Left lobe of liver (tissue), 2 donors: ENCODE data around the gene GLIS2. TPM values are rescaled to one million over a fixed set of nuclear protein-coding genes. Genes with fewer than 3 reads are reported as not detected.

Source experiments
- ATAC-seq: fragments of 200-7000 bp; cut with Tn5 transposase; one replicate; pipeline ENCODE4 v1.9.1; 2020; ENCODE audit warnings: mild to moderate bottlenecking, moderate library complexity
- DNase-seq: peaks from one replicate; pipeline ENCODE4 v3.0.0-alpha.2; 2020; ENCODE audit warnings: low spot score
- total RNA-seq: library from RNA; stranded (reverse); gene quantifications from one replicate; pipeline ENCODE4 v1.2.1, GENCODE V29; 2021
- donor health status: DM: no; HTN: no; CAD: no; lungs with moderate emphysema.
- donor health status: DM: no; HTN: yes; CAD: no.

Gene GLIS2
- total RNA-seq, 1 donor from 2014 or later = 1.6 TPM

GRCh38 chr16:4295581-4295980, 20.3 kb upstream of the GLIS2 start:
- no peak for ATAC-seq
- DNase-seq = no peak

DNA sequence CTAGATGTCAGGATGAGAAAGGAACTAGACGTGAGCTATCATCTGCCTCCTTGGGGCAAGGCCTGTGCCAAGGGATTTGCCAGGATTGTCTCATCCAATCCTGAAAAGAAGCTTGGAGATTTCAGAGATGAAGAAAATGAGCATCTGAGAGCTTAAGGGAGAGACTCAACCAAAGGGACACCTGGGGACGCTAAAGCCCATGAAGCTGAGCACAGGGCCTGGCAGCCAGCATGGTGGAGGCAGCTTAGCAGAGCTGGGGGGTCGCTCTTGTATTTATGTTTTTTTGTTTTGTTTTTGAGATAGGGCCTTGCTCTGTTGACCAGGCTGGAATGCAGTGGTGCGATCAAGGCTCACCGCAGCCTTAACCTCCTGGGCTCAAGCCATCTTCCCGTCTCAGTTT, 18.4 kb upstream of the GLIS2 start:
- ATAC-seq (no peak), DNase-seq (no peak)

GRCh38 chr16:4298761-4299522, 16.9 kb upstream of the GLIS2 start:
- ATAC-seq = peak; percentile 44
- DNase-seq = no peak

DNA sequence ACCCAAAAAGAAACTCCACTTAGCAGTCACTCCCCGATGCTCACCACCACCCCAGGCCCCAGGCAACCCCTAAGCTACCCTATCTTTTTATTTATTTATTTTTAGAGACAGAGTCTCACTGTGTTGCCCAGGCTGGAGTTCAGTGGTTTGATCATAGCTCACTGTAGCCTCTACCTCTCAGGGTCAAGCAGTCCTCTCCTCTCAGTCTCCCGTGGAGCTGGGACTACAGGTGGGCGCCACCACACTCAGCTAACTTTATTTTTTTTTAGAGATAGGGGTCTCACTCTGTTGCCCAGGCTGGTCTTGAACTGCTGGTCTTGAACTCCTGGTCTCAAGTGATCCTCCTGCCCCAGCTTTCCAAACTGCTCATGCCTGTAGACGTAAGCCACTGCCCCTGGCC, 14.7 kb upstream of the GLIS2 start:
- DNase-seq (no peak), ATAC-seq (no peak)

DNA sequence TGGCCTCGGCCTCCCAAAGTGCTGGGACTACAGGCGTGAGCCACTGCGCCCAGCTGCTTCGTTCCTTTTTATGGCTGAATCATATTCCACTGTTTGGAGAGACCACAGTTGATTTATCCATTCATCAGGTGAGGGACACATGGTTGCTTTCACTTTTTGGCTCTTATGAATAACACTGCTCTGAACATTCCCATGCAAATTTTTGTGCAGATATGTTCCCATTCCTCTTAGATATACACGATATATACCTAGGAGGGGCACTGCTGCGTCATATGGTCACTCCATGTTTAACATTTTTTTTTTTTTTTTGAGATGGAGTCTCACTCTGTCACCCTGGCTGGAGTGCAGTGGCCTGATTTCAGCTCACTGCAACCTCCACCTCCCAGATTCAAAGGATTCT, 13.9 kb upstream of the GLIS2 start:
- no peak for DNase-seq

DNA sequence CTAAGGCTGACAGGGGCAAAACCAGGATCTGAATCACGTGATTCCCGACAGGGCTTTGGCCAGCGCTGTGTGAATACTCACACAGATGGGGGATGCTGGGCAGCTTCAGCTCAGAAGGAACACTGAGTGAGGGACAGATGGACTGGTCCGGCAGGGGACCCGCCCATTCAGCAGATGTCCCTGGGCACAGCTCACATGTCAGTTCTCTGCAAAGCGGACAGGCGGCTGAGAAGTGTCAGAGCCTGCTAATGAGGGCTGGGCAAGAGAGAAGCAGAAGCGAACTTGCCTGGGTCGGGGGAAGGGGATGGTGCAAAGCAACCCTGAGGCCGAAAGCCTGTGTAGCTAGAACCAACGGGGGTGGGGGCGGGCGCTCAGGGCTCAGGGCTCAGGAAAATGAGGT, 11.9 kb upstream of the GLIS2 start:
- DNase-seq = no peak

More for the DNA sequence above, 13.9 kb upstream of the GLIS2 start:
- no peak for ATAC-seq

DNA sequence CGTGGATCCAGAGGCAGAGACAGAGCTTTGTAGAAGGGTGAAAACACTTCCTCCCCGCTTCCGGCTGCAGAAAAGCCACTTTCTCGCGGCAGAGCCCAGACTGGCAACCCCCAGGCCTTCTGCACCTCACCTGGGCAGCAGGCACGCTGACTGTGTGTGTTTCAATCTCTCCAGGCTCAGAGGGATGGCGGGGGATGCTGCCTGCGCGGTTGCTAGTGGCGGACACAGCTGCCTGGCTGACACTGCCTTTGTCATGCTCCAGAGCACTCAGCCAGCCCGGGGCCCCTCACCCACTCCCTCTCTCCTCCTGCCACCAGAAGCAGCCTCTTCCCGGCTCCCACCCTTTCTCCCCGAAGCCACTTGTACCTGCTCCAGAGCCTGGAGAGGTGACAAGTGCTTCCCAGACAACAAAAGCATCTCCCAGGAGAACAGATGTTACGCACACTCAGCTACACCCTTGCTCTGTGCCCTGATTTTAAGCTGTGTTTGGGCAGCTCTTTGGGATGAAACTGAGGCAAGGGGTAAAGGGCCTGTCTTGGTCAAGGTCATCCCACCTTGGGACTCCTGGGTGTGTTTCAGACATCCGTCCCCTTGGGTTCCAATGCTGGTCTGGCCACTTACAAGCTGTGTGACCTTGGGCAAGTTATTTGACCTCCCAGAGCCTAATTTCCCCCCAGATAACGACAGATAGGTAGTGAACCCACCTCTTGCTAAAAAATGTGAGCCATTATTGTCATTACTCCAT, 9.2 kb upstream of the GLIS2 start:
- ATAC-seq (no peak), DNase-seq (no peak)

More for the DNA sequence above, 11.9 kb upstream of the GLIS2 start:
- no peak for ATAC-seq

DNA sequence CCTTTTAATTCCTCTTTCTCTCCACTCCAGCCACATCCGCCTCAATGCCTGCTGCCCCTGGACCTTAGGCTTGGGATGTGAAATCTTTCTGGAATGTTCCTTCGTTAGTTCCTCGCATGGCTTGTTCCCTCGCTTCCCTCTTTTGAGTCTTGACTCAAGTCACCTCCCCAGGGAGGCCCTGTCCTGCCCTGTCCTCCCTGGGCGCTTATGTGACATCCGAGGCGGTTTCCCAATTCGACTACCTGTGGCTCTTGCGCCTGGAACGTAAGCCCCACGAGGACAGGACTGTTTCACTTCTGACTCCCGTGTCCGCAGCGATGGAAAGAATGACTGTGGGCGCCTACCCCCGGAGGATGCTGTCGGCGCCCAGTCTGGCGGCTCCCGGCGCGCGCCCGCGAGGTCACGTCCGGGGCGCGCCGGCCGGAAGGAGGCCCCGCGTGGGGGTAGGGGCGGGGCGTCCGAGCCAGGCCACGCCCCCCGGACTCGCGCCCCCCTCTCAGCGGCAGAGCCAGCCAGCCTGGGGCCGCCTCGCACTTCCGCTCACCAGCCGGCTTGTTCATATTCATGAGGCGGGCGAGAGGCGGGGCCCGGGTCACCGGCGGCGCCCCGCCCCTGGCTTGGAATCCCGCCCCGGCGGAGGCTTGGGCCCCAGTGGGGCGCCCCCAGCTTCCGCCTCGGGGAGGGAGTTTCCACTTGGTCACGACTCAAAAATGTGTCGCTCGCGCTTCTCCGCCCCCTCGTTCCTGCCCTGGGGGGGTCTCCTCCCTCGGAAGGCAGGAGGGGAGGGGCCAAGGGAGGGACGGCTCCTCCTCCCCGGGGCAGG, 8.4 kb upstream of the GLIS2 start:
- peak; percentile 96 for ATAC-seq
- DNase-seq = peak; percentile 95

- DNase-seq (no peak), ATAC-seq (no peak)
Measured at GRCh38 chr16:4309102-4309832, 6.6 kb upstream of the GLIS2 start.

- DNase-seq (no peak), ATAC-seq (peak; percentile 9)
Measured at GRCh38 chr16:4309833-4310266, 6.0 kb upstream of the GLIS2 start.

DNA sequence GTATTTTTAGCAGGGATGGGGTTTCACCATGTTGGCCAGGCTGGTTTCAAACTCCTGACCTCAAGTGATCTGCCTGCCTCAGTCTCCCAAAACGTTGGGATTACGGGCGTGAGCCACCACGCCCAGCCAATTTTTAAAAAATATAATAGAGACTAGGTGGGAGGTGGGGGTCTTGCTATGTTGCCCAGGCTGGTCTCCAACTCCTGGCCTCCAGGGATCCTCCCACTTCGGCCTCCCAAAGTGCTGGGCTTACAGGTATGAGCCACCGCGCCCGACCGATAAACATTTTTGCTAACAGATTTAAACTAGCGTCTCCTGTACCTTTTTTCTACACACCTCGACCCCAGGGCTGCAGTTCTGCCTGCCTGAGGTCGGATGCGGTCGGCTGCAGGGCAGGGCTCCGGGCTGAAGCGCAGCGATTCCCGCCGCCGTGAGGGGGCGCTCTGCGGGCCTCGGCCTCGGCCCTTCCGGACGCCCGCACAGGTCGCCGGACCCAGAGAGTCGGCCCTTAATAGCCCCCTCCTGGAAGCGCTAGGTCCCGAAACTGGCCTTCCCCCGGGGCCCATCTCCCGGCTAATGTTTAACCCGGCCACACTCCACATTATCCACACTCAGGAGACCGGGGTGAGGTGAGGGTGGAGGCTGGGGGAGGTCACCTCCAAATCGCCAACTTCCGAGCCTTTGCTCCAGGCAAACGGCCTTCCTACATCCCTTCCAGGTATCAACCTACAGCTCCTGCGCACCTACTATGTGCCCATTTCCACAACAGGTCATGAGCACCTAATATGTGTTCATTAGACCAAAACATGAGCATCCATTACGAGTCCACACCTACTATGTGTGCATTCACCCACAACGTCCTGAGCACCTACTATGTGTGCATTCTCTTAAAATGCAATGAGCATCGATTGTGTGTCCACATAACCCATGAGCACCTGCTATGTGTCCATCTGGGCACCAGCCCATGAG, 2.0 kb upstream of the GLIS2 start:
- ATAC-seq = peak; percentile 69

DNA sequence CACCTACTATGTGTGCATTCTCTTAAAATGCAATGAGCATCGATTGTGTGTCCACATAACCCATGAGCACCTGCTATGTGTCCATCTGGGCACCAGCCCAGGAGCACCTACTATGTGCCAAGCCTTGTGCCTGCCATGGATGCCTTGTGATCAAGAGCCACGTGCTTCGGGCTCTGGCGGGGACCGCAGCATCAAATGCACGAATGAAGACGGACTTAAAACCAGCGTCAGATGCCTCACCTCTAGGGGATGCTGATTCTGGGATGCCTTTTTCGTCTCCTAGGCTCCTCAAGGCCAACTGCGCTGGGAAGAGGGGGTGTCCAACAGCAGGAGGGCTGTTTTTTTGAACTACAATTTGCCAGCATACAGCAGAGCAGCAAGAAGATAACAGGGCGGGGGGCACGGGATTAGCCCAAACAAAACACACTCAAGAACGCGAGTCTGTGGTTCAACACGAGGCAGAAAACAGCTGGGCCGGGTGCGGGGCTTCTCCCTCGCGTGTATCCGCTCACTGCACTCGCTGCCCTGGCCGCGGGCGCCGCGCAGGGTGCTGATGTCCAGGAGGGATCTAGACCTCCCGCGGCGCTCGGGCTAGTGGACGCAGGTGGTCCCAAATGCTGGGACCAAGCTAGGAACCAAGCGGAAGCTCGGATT, 1.2 kb upstream of the GLIS2 start:
- DNase-seq = no peak
- ATAC-seq = no peak

More for the DNA sequence above, 2.0 kb upstream of the GLIS2 start:
- no peak for DNase-seq

- ATAC-seq (no peak), DNase-seq (no peak)
Measured at GRCh38 chr16:4316108-4316863, 419 bp downstream of the GLIS2 start.

DNA sequence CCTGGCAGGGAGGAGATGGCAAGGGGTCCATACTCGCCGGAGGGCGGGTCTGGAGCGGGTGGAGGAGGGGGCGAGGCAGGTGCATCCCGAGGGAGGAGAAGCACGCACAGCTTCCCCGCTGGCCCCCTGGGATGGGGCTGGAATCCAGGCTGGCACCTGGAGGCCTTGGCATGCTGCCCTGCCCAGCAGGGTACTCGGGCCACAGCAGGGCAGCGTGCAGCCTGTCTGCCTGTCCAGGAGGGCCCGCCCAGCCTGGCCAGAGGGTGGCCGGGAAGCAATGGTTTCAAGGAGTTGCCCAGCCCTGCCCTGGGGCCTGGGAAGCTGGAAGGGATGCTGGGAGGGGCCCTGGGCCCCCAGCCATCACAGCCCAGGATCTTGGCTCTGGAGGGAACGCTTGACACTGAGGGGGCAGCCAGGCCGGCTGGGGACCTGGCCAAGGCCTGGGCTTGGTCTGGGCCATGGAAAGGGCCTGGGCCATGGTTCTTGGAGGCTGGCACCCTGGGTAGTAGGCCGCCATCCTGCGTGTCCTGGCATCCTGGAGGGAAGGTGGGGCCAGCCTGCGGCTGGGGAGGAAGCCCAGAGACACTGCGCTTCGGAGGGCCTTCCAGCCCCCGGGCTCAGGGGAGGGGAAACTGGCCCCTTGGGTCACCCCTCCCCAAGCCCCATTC, 1.1 kb downstream of the GLIS2 start:
- peak; percentile 60 for DNase-seq

DNA sequence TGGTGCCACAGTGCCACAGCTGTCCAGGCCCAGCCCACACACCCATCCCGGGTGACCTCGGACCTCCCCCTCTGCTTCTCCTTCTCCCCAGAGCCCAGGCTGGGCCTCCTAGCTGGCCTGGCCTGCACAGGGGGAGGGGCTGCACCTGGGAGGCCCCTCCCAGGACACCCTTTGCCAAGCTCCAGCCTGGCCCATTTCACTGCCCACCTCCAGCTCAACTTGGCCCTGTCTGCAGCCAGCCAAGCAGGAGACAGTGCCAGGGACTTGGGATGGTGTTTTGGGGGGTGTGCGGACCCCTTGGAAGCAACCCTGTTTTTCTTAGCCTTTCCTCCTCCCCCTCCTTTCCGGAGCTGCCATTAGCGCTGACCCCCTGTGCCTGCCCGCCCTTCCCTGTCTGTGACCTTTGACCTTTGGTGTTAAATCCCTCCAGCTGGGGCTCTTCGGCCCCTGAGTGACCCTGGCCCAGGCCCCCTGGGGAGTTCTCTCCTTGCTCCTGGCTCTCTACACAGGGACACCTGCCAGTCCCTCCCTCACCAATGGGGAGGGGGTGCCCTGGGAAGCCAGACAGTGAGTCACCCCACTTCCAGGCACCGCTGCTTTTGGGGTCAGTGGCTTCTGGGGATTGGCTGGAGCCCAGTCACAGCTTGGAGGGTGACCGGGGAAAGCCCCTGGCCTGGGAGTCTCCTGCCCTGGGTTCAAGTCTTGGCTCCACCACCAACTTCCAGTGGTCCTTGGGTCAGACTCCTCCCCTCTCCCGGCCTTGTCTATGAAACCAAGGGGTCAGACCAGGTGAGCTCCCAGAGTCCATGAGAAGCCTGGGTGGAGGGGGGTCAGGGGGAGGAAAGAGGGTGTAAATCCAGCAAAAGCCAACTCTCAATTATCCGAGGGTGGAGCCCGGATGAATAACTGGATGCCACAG, 1.9 kb downstream of the GLIS2 start:
- DNase-seq (no peak), ATAC-seq (no peak)

More for the DNA sequence above, 1.1 kb downstream of the GLIS2 start:
- ATAC-seq = peak; percentile 53

DNA sequence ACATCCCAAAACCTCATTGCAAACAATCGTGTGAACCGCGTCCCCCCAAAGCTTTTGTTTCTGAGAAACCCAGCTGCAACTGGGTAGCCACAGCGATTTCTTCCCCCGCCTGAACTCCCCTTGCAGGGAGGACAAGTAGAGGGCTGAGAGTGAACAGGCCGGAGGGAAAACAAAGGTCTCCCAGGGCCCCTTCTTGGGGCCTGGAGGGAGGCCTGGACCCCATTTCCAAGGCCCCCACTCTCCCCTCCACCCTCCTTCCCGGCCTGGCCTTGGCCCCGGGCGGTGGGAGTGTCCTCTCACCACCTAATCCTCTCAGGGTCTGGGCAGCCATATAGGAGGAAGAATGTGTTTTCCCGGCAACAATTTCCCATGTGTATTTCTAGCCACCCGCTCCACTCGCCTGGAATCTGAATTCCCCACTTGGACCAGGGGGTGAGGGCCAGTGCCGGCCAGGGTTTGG, 2.6 kb downstream of the GLIS2 start:
- ATAC-seq = no peak
- DNase-seq = no peak
